Glutamatergic neuron (in vitro differentiated cells): ENCODE measurements around the gene MGST1. TPM values are rescaled to one million over a fixed set of nuclear protein-coding genes. Genes with fewer than 3 reads are reported as not detected.
"Not testable (repeated sequence)": the region's sequence is repeated elsewhere in the genome, so short reads cannot be mapped to it uniquely, and the experiment has no call there.

Experiments
- DNase-seq: peaks from one replicate; pipeline ENCODE4 v3.0.0; 2022
- H3K27ac Mint-ChIP-seq: one replicate; pipeline ENCODE4 v1.8.0; 2020; ENCODE audit warnings: mild to moderate bottlenecking, mixed read lengths, inconsistent platforms; ENCODE audit not compliant: unreplicated experiment
- H3K27me3 Mint-ChIP-seq: one replicate; pipeline ENCODE4 v1.8.0; 2020; ENCODE audit warnings: mild to moderate bottlenecking, moderate library complexity, mixed read lengths, inconsistent platforms; ENCODE audit not compliant: unreplicated experiment
- H3K36me3 Mint-ChIP-seq: one replicate; pipeline ENCODE4 v1.8.0; 2020; ENCODE audit warnings: mild to moderate bottlenecking, mixed read lengths, inconsistent platforms; ENCODE audit not compliant: unreplicated experiment
- H3K4me1 Mint-ChIP-seq: one replicate; pipeline ENCODE4 v1.8.0; 2020; ENCODE audit warnings: mild to moderate bottlenecking, low read depth, mixed read lengths, inconsistent platforms; ENCODE audit not compliant: unreplicated experiment
- H3K4me3 Mint-ChIP-seq: one replicate; pipeline ENCODE4 v1.8.0; 2020; ENCODE audit warnings: mild to moderate bottlenecking, mixed read lengths, inconsistent platforms; ENCODE audit not compliant: unreplicated experiment
- H3K9me3 Mint-ChIP-seq: one replicate; pipeline ENCODE4 v1.8.0; 2020; ENCODE audit warnings: mild to moderate bottlenecking, moderate library complexity, mixed read lengths, inconsistent platforms; ENCODE audit not compliant: unreplicated experiment
- total RNA-seq: library from RNA; stranded (reverse); fragmentation: NEBNext Ultra II Directional; extraction: Animal tissue kit (Norgen Biotek cat#: 25700); gene quantifications from one replicate; pipeline ENCODE4 v1.2.1, GENCODE V29; 2021; ENCODE audit not compliant: unreplicated experiment
- TF ChIP-seq, protein P1 (sequence below): fragments of 200-600 bp; sonication (generic); IDR thresholded peaks from one replicate; pipeline ENCODE4 v1.5.0; 2021; ENCODE audit not compliant: partially characterized antibody, unreplicated experiment

The MGST1 gene
- total RNA-seq, 1 donor from 2014 or later: 5.7 TPM

DNA sequence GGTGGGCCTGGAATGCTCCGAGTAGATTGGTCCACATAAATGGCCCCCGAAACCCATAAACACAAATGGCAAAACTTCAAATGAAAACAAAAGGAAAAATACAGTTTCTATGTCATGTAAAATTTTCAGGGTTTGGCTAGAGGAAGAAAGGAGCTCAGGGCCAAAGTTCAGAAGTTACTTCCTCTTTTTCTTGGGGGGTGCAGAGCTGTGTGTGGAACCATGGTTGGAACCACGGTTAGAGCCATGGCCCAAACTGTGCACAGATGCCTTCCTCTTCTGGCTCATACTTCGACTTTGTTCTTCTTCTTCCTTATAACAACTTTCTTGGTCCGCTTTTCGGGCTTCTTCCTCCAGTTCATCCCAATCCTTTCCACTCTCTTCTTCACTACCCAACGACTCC, 51.7 kb downstream of the MGST1 start:
- Mint-ChIP-seq H3K4me3 (no peak overlapping the region), H3K4me1 (no peaks in the 10 kb centered on the region), H3K36me3 (no peaks in the 10 kb centered on the region), H3K9me3 (no peaks in the 10 kb centered on the region), H3K27me3 (no peaks in the 10 kb centered on the region), H3K27ac (no peak overlapping the region)
- TF ChIP-seq, protein P1, sequence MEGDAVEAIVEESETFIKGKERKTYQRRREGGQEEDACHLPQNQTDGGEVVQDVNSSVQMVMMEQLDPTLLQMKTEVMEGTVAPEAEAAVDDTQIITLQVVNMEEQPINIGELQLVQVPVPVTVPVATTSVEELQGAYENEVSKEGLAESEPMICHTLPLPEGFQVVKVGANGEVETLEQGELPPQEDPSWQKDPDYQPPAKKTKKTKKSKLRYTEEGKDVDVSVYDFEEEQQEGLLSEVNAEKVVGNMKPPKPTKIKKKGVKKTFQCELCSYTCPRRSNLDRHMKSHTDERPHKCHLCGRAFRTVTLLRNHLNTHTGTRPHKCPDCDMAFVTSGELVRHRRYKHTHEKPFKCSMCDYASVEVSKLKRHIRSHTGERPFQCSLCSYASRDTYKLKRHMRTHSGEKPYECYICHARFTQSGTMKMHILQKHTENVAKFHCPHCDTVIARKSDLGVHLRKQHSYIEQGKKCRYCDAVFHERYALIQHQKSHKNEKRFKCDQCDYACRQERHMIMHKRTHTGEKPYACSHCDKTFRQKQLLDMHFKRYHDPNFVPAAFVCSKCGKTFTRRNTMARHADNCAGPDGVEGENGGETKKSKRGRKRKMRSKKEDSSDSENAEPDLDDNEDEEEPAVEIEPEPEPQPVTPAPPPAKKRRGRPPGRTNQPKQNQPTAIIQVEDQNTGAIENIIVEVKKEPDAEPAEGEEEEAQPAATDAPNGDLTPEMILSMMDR: no peak
- DNase-seq: no peak

DNA sequence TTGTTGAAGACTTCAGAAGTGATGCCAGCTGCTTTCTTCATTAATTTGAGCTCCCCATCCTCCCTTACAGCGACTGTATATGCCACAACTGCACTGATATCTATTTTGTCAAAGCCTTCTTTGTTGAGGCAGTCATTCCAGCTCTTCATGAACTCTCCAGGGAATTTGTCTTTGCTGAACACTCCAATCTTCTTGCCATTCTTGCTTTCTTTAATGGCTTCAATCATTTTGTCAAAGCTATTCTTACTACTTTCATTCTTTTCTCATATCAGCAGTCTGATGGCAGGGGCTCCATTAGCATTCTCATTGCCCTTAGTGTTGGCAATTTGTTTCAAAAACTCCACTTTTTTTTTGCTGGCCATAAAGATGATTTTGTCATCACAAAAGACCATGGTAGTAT, 54.4 kb downstream of the MGST1 start:
- H3K36me3 Mint-ChIP-seq, H3K4me1 Mint-ChIP-seq, H3K27ac Mint-ChIP-seq, H3K27me3 Mint-ChIP-seq, H3K9me3 Mint-ChIP-seq, H3K4me3 Mint-ChIP-seq, DNase-seq: not testable (repeated sequence)

DNA sequence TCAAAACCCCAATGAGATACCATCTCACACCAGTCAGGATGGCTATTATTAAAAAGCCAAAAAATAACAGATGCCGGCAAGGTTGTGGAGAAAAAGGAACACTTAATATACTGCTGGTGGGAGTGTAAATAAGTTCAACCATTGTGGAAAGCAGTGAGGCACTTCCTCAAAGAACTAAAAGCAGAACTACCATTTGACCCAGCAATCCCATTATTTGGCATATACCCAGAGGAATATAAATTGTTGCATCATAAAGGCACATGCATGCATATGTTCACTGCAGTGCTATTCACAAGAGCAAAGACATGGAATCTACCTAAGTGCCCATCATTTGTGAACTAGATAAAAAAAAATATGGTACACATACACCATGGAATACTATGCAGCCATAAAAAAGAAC, 59.9 kb downstream of the MGST1 start:
- Mint-ChIP-seq H3K36me3 (no peaks in the 10 kb centered on the region), H3K4me1 (no peaks in the 10 kb centered on the region), H3K4me3 (no peak overlapping the region), H3K9me3 (no peaks in the 10 kb centered on the region), H3K27me3 (no peaks in the 10 kb centered on the region), H3K27ac (no peak overlapping the region)
- no peak for DNase-seq
- TF ChIP-seq, protein P1: no peak

Other genes starting within 250 kb of the MGST1 start
- gene SLC15A5, start 70.0 kb upstream of the MGST1 start, total RNA-seq: not detected